ENCODE results near the gene TMEM161A. TPM values are rescaled to one million over a fixed set of nuclear protein-coding genes. Genes with fewer than 3 reads are reported as not detected.

Gene TMEM161A
- total and polyA plus RNA-seq, 2 of the 13 experiments (the other 11 are each of a cell fraction or from before 2014, with no cell fraction given), result 25.9 to 31.4 TPM

DNA sequence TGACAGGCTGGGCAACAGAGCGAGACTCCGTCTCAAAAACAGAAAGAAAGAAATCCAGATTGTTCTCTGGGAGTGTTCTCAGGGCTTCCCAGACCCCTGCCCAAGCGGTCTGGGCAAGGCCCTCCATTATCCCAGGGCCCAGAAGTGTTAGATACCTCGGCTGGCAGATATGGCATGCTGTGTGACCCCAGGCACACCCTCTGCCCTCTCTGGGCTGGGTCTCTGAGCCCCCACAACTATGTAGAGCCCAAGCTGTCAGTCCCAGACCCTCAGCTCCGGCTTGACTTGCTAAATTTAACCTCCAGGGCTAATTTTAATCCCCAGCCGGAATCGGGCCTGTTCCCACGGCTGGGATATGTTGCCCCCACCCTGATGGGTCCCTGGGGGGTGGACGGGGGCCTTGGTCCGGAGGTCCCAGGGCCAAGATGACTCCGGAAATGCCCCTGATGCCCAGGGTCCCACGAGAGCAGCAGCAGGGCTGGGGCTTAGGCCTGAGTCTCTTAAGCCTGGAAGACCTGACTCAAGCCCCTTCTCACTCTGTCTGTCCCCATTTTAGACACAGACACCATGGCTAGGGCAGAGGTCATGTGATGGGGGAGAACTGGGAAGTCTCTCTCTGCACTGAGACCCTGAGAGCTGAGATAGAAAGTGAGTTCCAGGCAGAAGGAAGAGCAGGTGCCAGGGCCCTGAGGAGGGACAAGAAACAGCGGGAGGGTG is 14.5 kb upstream of the TMEM161A start (continued):
- TF ChIP-seq, protein P1, sequence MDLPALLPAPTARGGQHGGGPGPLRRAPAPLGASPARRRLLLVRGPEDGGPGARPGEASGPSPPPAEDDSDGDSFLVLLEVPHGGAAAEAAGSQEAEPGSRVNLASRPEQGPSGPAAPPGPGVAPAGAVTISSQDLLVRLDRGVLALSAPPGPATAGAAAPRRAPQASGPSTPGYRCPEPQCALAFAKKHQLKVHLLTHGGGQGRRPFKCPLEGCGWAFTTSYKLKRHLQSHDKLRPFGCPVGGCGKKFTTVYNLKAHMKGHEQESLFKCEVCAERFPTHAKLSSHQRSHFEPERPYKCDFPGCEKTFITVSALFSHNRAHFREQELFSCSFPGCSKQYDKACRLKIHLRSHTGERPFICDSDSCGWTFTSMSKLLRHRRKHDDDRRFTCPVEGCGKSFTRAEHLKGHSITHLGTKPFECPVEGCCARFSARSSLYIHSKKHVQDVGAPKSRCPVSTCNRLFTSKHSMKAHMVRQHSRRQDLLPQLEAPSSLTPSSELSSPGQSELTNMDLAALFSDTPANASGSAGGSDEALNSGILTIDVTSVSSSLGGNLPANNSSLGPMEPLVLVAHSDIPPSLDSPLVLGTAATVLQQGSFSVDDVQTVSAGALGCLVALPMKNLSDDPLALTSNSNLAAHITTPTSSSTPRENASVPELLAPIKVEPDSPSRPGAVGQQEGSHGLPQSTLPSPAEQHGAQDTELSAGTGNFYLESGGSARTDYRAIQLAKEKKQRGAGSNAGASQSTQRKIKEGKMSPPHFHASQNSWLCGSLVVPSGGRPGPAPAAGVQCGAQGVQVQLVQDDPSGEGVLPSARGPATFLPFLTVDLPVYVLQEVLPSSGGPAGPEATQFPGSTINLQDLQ (CRISPR knock-in tag; IDR thresholded peaks at IDR 0.05), result no peak
- peak; percentile 90 for TF ChIP-seq ZNF768 (CRISPR knock-in tag; IDR thresholded peaks at IDR 0.05)

DNA sequence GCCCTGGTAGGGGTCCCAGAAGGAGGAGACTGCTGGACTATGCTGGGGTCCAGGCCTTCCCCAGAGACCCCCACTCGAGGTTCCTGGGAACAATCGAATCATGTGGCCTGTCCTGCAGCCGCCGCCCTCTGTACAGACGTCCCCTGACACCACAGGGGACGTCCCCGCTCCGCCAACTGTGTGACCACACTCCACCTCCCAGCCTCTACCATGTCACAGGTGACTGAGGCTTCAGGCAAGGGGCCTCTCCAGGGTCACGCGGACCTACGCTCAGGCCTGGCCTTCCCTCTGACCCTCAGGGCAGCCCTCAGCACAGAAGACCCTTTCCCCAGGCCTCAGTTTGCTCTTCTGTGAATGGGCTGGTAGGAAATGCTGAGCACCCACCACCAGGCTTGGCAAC is 13.1 kb upstream of the TMEM161A start:
- H3K27ac ChIP-seq (ENCODE audit: extremely low read length, insufficient read depth, low read length), result no peak overlapping the region
- no peak overlapping the region for H3K9ac ChIP-seq (ENCODE audit: insufficient read depth, low read depth, low read length)
- ChIA-PET POLR2A (no interaction called here), CTCF (ENCODE audit: low intra/inter-chr PET ratio, low total read pairs) (no interaction called here)
- WGBS (ENCODE audit: low lambda C conversion rate), result 78% methylated on average over 3 of the region's 11 CpGs
- H3K27me3 ChIP-seq (ENCODE audit: control insufficient read depth in 1 of 2, insufficient read depth in 2 of 2, low read length in 2 of 2), result no peaks in the 10 kb centered on the region
- BruUV-seq (replicated peaks), result no TSS peak
- DNase-seq (ENCODE audit: low spot score) (no peak), FAIRE-seq (no peak), ATAC-seq (no peak)
- TF ChIP-seq, protein P2, sequence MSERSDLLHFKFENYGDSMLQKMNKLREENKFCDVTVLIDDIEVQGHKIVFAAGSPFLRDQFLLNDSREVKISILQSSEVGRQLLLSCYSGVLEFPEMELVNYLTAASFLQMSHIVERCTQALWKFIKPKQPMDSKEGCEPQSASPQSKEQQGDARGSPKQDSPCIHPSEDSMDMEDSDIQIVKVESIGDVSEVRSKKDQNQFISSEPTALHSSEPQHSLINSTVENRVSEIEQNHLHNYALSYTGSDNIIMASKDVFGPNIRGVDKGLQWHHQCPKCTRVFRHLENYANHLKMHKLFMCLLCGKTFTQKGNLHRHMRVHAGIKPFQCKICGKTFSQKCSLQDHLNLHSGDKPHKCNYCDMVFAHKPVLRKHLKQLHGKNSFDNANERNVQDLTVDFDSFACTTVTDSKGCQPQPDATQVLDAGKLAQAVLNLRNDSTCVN (CRISPR knock-in tag; IDR thresholded peaks at IDR 0.05; ENCODE audit: borderline replicate concordance), result no peak
- peak; percentile 52 for TF ChIP-seq ZNF629 (CRISPR knock-in tag; conservative IDR thresholded peaks at IDR 0.05)
- intact Hi-C loops (cut with micrococcal nuclease; ENCODE audit: unreplicated experiment) (no loop called here), in situ Hi-C loops (cut with HindIII; ENCODE audit: extremely low pct_ligation_motif_present, low pct_unique_long_range_greater_than_20kb) (no loop called here)
- peaks cover 2 to 10% of the 10 kb centered on the region in 2 experiments; a peak in 3 of 5 replicates for H3K36me3 ChIP-seq (replicated peaks in 1 of 2; ENCODE audit: control insufficient read depth in 1 of 2, insufficient read depth in 2 of 2, low read length in 2 of 2)
- H3K4me2 ChIP-seq (ENCODE audit: low read depth, low read length), result no peak overlapping the region
- no peaks in the 10 kb centered on the region for H3K79me2 ChIP-seq (ENCODE audit: insufficient read depth, low read length)
- no peaks in the 10 kb centered on the region for H4K20me1 ChIP-seq (ENCODE audit: insufficient read depth, low read length)
- no peaks in the 10 kb centered on the region for H3K4me1 ChIP-seq (ENCODE audit: insufficient read depth, low read length)
- no peak overlapping the region for H3K4me3 ChIP-seq (replicated peaks in 1 of 3; ENCODE audit: insufficient read depth in 1 of 3, low read depth in 2 of 3, low read length in 3 of 3)
- no peak overlapping the region for H2AFZ ChIP-seq (ENCODE audit: low read length)
- no peaks in the 10 kb centered on the region for H3K9me3 ChIP-seq (ENCODE audit: low read length)
